Neural cell (in vitro differentiated cells): ENCODE measurements around the gene C11orf24. TPM values are rescaled to one million over a fixed set of nuclear protein-coding genes. Genes with fewer than 3 reads are reported as not detected.

Source experiments
- H2AFZ ChIP-seq: fragments of 200-600, 300-800 bp; sonication (generic), shearing (Covaris generic); 2 replicates; pipeline ENCODE4 v1.6.0; 2014; ENCODE audit warnings: low read depth, mild to moderate bottlenecking, antibody characterized with exemption, low read length, moderate library complexity
- H3F3A ChIP-seq: fragments of 200-600 bp; shearing (Covaris generic); 2 replicates; pipeline ENCODE4 v1.6.1; 2016; ENCODE audit warnings: mild to moderate bottlenecking, moderate library complexity, mixed read lengths, antibody characterized with exemption, low read length; ENCODE audit not compliant: insufficient read depth, poor library complexity, severe bottlenecking
- H3K27ac ChIP-seq: fragments of 200-600, 300-800 bp; sonication (generic), shearing (Covaris generic); 2 replicates; pipeline ENCODE4 v1.5.1; 2014; ENCODE audit warnings: mild to moderate bottlenecking, low read length, moderate library complexity
- H3K27me3 ChIP-seq: fragments of 300-800, 200-600 bp; sonication (generic), shearing (Covaris generic); 2 replicates; pipeline ENCODE4 v1.6.0; 2014; ENCODE audit warnings: mild to moderate bottlenecking, low read depth, low read length, moderate library complexity; ENCODE audit not compliant: insufficient read depth
- H3K36me3 ChIP-seq: fragments of 300-800, 200-600 bp; sonication (generic), shearing (Covaris generic); 2 replicates; pipeline ENCODE4 v1.5.1; 2014; ENCODE audit warnings: mild to moderate bottlenecking, antibody characterized with exemption, low read length, moderate library complexity; ENCODE audit not compliant: insufficient read depth
- H3K4me2 ChIP-seq: fragments of 300-800, 200-600 bp; sonication (generic), shearing (Covaris generic); 2 replicates; pipeline ENCODE4 v1.6.0; 2014; ENCODE audit warnings: mild to moderate bottlenecking, low read length
- H3K4me3 ChIP-seq: fragments of 300-800, 200-600 bp; sonication (generic), shearing (Covaris generic); 2 replicates; pipeline ENCODE4 v1.5.1; 2014; ENCODE audit warnings: mild to moderate bottlenecking, low read length, moderate library complexity
- H3K79me2 ChIP-seq: fragments of 200-600 bp; shearing (Covaris generic); replicated peaks from 2 replicates; pipeline ENCODE4 v1.6.0; 2014; ENCODE audit warnings: mild to moderate bottlenecking, low read length, moderate library complexity; ENCODE audit not compliant: insufficient read depth
- H3K9ac ChIP-seq: fragments of 300-800, 200-600 bp; sonication (generic), shearing (Covaris generic); 2 replicates; pipeline ENCODE4 v1.6.1; 2016; ENCODE audit warnings: mild to moderate bottlenecking, low read length, mixed read lengths
- H3K9me2 ChIP-seq: fragments of 200-600 bp; shearing (Covaris generic); 2 replicates; pipeline ENCODE4 v1.6.1; 2016; ENCODE audit warnings: mild to moderate bottlenecking, low read length, mixed read lengths; ENCODE audit not compliant: insufficient read depth
- H3K9me3 ChIP-seq: fragments of 200-600, 300-800 bp; sonication (generic), shearing (Covaris generic); 2 replicates; pipeline ENCODE4 v1.6.1; 2016; ENCODE audit warnings: mild to moderate bottlenecking, mixed run types, low read length, moderate library complexity, mixed read lengths
- H4K20me1 ChIP-seq: fragments of 200-600 bp; shearing (Covaris generic); 2 replicates; pipeline ENCODE4 v1.6.1; 2016; ENCODE audit warnings: mild to moderate bottlenecking, mixed run types; ENCODE audit not compliant: insufficient read depth
- CTCF ChIP-seq: fragments of 450-650 bp; IDR thresholded peaks from 2 replicates; pipeline ENCODE4 v1.5.1; 2014; ENCODE audit warnings: antibody characterized with exemption, mild to moderate bottlenecking, moderate library complexity; ENCODE audit not compliant: poor library complexity, severe bottlenecking
- EP300 ChIP-seq: fragments of 450-650 bp; conservative IDR thresholded peaks from 2 replicates; pipeline ENCODE4 v1.6.1; 2014; ENCODE audit warnings: antibody characterized with exemption, mild to moderate bottlenecking, moderate library complexity; ENCODE audit not compliant: poor library complexity, severe bottlenecking
- EZH2 ChIP-seq: fragments of 200-600, 300-800 bp; shearing (Covaris generic), sonication (generic); IDR thresholded peaks from 2 replicates; pipeline ENCODE4 v1.6.1; 2014; ENCODE audit warnings: antibody characterized with exemption, low read length, borderline replicate concordance, mild to moderate bottlenecking; ENCODE audit not compliant: insufficient read depth, poor library complexity, severe bottlenecking
- MXI1 ChIP-seq: fragments of 450-650 bp; conservative IDR thresholded peaks from 2 replicates; pipeline ENCODE4 v1.6.1; 2014; ENCODE audit warnings: antibody characterized with exemption, mild to moderate bottlenecking; ENCODE audit not compliant: poor library complexity, severe bottlenecking
- POLR2AphosphoS5 ChIP-seq: IDR thresholded peaks from 2 replicates; pipeline ENCODE4 v1.6.1; 2012
- RAD21 ChIP-seq: fragments of 450-650 bp; conservative IDR thresholded peaks from 2 replicates; pipeline ENCODE4 v1.6.1; 2014; ENCODE audit warnings: antibody characterized with exemption, mild to moderate bottlenecking, moderate library complexity
- REST ChIP-seq: IDR thresholded peaks from 2 replicates; pipeline ENCODE4 v1.6.1; 2012; ENCODE audit warnings: borderline replicate concordance
- SMC3 ChIP-seq: fragments of 450-650 bp; conservative IDR thresholded peaks from 2 replicates; pipeline ENCODE4 v1.6.1; 2014; ENCODE audit warnings: antibody characterized with exemption, mild to moderate bottlenecking, moderate library complexity; ENCODE audit not compliant: poor library complexity
- TAF1 ChIP-seq: IDR thresholded peaks from 2 replicates; pipeline ENCODE4 v1.6.1; 2012; ENCODE audit warnings: low read depth
- polyA plus RNA-seq: library from polyadenylated mRNA; depleted of rRNA; stranded (reverse); fragments of >200 nt; gene quantifications from 2 replicates; pipeline ENCODE4 v1.2.3, GENCODE V29; 2014

The C11orf24 gene
- polyA plus RNA-seq, 1 donor from 2014 or later: 9.6 TPM

- H4K20me1 ChIP-seq: no peaks in the 10 kb centered on the region
Measured at GRCh38 chr11:68295271-68295670, 23.5 kb upstream of the C11orf24 start.

GRCh38 chr11:68293708-68294107 is 21.9 kb upstream of the C11orf24 start:
- Histone ChIP-seq H3K27ac (no peak overlapping the region), H3K4me2 (no peak overlapping the region), H3K27me3 (no peaks in the 10 kb centered on the region), H3K9me2 (no peaks in the 10 kb centered on the region), H2AFZ (no peak overlapping the region), H3K79me2 (no peaks in the 10 kb centered on the region), H3K36me3 (no peaks in the 10 kb centered on the region), H3K9me3 (no peaks in the 10 kb centered on the region), H3K9ac (no peak overlapping the region), H4K20me1 (no peaks in the 10 kb centered on the region), H3F3A (no peaks in the 10 kb centered on the region), H3K4me3 (no peak overlapping the region)
- no peak for TF ChIP-seq EP300
- TF ChIP-seq POLR2AphosphoS5: no peak
- TF ChIP-seq EZH2: no peak
- no peak for TF ChIP-seq MXI1
- no peak for TF ChIP-seq TAF1
- no peak for TF ChIP-seq RAD21
- no peak for TF ChIP-seq CTCF

More at GRCh38 chr11:68295271-68295670, 23.5 kb upstream of the C11orf24 start:
- Histone ChIP-seq H3K4me2 (no peak overlapping the region), H3K9me3 (no peaks in the 10 kb centered on the region), H2AFZ (no peak overlapping the region), H3K9me2 (no peaks in the 10 kb centered on the region), H3K9ac (no peak overlapping the region), H3K79me2 (no peaks in the 10 kb centered on the region), H3K27me3 (no peaks in the 10 kb centered on the region), H3F3A (no peaks in the 10 kb centered on the region), H3K27ac (no peak overlapping the region), H3K4me3 (no peak overlapping the region), H3K36me3 (no peaks in the 10 kb centered on the region)
- TF ChIP-seq REST (no peak), CTCF (no peak), POLR2AphosphoS5 (no peak), RAD21 (no peak), TAF1 (no peak), EP300 (no peak), MXI1 (no peak), EZH2 (no peak), SMC3 (no peak)
